RWPE2 (cell line): ENCODE results near the gene PUS10.
"Not testable (repeated sequence)": the region's sequence is repeated elsewhere in the genome, so short reads cannot be mapped to it uniquely, and the experiment has no call there.

ENCODE experiments used
- ATAC-seq: fragments of 200-7000 bp; cut with Tn5 transposase; 3 replicates; pipeline ENCODE4 v1.9.1; 2021; ENCODE audit warnings: low read depth
- DNase-seq: peaks from one replicate; pipeline ENCODE4 v3.0.0-alpha.2; 2020; ENCODE audit warnings: low spot score
- H3K27ac ChIP-seq: fragments of 450-650 bp; 2 replicates; pipeline ENCODE4 v1.5.1; 2017; ENCODE audit warnings: mild to moderate bottlenecking; ENCODE audit not compliant: poor library complexity, severe bottlenecking
- H3K27me3 ChIP-seq: fragments of 250-450 bp; sonication (Bioruptor Pico); 2 replicates; pipeline ENCODE4 v1.5.1; 2021; ENCODE audit warnings: mild to moderate bottlenecking, moderate library complexity; ENCODE audit not compliant: insufficient read depth, poor library complexity, severe bottlenecking
- H3K36me3 ChIP-seq: fragments of 250-450 bp; sonication (Bioruptor Pico); 2 replicates; pipeline ENCODE4 v1.5.1; 2020; ENCODE audit warnings: low read depth, mild to moderate bottlenecking, moderate library complexity
- H3K4me1 ChIP-seq: fragments of 250-450 bp; sonication (Bioruptor Pico); 2 replicates; pipeline ENCODE4 v1.5.1; 2021; ENCODE audit warnings: mild to moderate bottlenecking, moderate library complexity; ENCODE audit not compliant: insufficient read depth, poor library complexity, severe bottlenecking
- H3K4me3 ChIP-seq: fragments of 250-450 bp; sonication (Bioruptor Pico); 2 replicates; pipeline ENCODE4 v1.5.1; 2021; ENCODE audit warnings: mild to moderate bottlenecking, moderate library complexity; ENCODE audit not compliant: severe bottlenecking
- H3K9me3 ChIP-seq: fragments of 250-450 bp; sonication (Bioruptor Pico); 2 replicates; pipeline ENCODE4 v1.5.1; 2021; ENCODE audit warnings: mild to moderate bottlenecking, moderate library complexity; ENCODE audit not compliant: severe bottlenecking
- CTCF ChIP-seq: fragments of 450-650 bp; IDR thresholded peaks from one replicate; pipeline ENCODE4 v1.5.1; 2017; ENCODE audit warnings: mild to moderate bottlenecking, moderate library complexity; ENCODE audit not compliant: poor library complexity, severe bottlenecking

The PUS10 gene

GRCh38 chr2:60938301-60938700 is 79.8 kb downstream of the PUS10 start:
- no peak for TF ChIP-seq CTCF
- no peaks in the 10 kb centered on the region for H3K27me3 ChIP-seq
- DNase-seq (no peak), ATAC-seq (no peak)
- H3K36me3 ChIP-seq = peaks cover 6% of the 10 kb centered on the region
- H3K4me3 ChIP-seq = no peak overlapping the region
- no peak overlapping the region for H3K27ac ChIP-seq
- no peaks in the 10 kb centered on the region for H3K4me1 ChIP-seq
- no peaks in the 10 kb centered on the region for H3K9me3 ChIP-seq

- Histone ChIP-seq H3K27me3 (no peaks in the 10 kb centered on the region), H3K4me3 (no peak overlapping the region), H3K4me1 (no peaks in the 10 kb centered on the region), H3K9me3 (no peaks in the 10 kb centered on the region), H3K27ac (no peak overlapping the region), H3K36me3 (peaks cover 6% of the 10 kb centered on the region)
- no peak for DNase-seq
- no peak for ATAC-seq
- no peak for TF ChIP-seq CTCF
Observed at GRCh38 chr2:60936757-60937156, 81.3 kb downstream of the PUS10 start.

DNA sequence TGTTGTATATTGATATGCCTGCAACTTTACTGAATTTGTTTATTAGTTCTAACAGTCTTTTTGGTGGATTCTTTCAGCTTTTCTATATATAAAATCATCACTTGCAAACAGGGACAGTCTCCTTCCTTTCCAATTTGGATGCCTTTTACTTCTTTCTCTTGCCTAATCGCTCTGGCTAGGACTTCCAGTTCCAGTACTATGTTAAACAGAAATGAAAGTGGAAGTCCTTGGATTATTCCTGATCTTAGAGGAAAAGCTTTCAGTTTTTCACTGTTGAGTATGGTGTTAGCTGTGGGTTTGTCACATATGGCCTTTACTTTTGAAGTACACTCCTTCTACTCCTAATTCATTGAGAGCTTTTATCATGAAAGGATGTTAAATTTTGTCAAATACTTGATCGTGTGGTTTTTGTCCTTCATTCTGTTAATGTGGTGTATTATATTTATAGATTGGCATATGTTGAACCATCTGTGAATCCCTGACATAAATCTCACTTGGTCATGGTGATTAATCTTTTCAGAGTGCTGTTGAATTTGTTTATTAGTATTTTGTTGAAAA is 83.8 kb downstream of the PUS10 start:
- ATAC-seq (no peak), DNase-seq (no peak)
- Histone ChIP-seq H3K4me1 (no peaks in the 10 kb centered on the region), H3K36me3 (no peaks in the 10 kb centered on the region; the same call in 1 of the 2 replicates), H3K27me3 (no peaks in the 10 kb centered on the region), H3K9me3 (no peaks in the 10 kb centered on the region), H3K4me3 (no peak overlapping the region), H3K27ac (no peak overlapping the region)
- TF ChIP-seq CTCF = no peak

DNA sequence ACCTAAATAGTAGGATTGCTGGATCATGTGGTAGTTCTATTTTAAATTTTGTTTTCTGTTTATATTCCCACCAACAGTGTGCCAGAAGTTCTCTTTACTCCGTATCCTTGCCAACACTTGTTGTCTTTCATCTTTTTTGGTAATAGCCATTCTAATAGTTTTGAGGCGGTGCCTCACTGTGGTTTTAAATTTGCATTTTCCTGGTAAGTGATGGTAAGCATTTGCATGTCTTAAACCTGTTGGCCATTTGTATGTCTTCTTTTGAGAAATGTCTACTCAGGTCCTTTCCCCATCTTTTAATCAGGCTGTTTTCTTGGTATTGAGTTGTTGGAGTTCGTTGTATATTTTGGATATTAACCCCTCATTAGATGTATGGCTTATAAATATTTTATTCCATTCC is 85.1 kb downstream of the PUS10 start:
- Histone ChIP-seq H3K27ac (no peak overlapping the region), H3K4me3 (no peak overlapping the region), H3K27me3 (no peaks in the 10 kb centered on the region), H3K9me3 (no peaks in the 10 kb centered on the region), H3K4me1 (no peaks in the 10 kb centered on the region), H3K36me3 (no peaks in the 10 kb centered on the region; the same call in 1 of the 2 replicates)
- ATAC-seq (no peak), DNase-seq (no peak)
- no peak for TF ChIP-seq CTCF

DNA sequence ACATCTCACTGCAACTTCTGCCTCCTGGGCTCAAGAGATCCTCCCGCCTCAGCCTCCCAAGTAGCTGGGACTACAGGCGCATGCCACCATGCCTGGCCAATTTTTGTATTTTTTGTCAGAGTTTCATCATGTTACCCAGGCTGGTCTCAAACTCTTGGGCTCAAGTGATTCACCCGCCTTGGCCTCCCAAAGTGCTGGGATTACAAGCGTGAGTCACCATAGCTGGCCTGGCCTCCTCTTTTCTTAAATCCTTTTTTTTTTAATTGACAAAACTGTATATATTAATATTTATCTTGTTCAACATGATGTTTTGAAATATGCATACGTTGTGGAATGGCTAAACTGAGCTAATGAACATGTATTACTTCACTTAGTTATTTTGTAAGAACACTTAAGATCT is 86.0 kb downstream of the PUS10 start:
- ATAC-seq, H3K27me3 ChIP-seq, H3K27ac ChIP-seq, H3K4me3 ChIP-seq, H3K36me3 ChIP-seq, H3K9me3 ChIP-seq, DNase-seq, H3K4me1 ChIP-seq: not testable (repeated sequence)
